ENCODE results near the gene CAPN2.
"Not testable (repeated sequence)": the region's sequence is repeated elsewhere in the genome, so short reads cannot be mapped to it uniquely, and the experiment has no call there.

The CAPN2 gene

GRCh38 chr1:223740038-223740736 is 27.8 kb downstream of the CAPN2 start:
- not testable (repeated sequence) for DNase-seq

DNA sequence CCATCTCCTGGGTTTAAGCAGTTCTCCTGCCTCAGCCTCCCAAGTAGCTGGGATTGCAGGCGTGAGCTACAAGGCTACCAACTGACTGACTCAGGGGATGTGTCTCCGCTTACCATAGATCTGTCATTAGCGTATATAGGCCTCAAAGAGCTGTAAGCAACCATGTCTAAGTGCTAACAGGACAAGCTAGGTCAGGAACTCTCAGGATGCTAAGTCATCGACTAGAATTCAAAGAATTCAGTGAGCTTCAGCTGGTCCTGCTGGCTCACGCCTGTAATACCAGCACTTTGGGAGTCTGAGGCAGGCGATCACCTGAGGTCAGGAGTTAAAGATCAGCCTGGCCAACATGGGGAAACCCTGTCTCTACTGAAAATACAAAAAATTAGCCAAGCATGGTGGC is 29.5 kb downstream of the CAPN2 start:
- no peak for DNase-seq

GRCh38 chr1:223742856-223743517 is 30.6 kb downstream of the CAPN2 start:
- no peak for DNase-seq

GRCh38 chr1:223745731-223746130 is 33.4 kb downstream of the CAPN2 start:
- DNase-seq = no peak

DNA sequence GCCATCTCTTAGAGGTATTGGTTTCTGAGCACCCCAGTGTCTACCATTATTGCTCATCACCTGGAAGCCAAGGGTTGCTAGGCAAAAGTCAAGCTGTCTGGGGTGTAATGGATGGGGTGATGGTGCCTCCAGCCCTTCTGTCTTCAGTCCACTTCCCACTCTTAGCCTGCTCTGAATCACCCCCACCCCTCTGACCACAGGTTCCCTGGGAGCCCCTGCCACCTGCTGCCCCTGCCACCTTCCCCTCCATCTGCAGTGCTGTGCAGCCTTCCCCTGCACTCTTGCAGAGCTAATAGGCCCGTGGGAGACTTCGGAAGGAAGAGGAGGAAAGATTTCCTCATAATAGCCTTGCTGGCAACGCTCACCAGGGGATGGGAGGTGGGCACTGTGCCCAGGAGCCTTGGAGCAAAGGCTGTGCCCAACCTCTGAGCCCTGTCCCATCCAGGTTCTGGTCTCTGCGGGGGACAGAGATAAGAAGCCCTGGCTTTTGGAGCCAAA is 35.5 kb downstream of the CAPN2 start:
- DNase-seq = no peak

DNA sequence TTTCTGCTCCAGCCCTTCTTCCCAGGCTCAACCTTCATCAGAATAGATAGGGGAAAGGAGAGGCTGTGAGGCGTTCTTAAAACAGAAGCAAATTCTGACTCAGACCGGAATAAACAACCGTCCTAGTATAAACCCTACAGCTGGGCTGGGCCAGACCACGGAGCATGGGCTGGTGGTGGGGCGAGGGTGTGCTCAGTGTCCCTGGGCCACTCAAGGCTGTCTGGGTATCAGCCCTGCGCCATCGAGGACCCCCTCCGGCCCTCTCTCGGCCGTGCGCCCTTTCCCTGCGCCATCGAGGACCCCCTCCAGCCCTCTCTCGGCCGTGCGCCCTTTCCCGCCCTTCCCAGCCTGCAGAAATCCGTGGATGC is 36.0 kb downstream of the CAPN2 start:
- no peak for DNase-seq

DNA sequence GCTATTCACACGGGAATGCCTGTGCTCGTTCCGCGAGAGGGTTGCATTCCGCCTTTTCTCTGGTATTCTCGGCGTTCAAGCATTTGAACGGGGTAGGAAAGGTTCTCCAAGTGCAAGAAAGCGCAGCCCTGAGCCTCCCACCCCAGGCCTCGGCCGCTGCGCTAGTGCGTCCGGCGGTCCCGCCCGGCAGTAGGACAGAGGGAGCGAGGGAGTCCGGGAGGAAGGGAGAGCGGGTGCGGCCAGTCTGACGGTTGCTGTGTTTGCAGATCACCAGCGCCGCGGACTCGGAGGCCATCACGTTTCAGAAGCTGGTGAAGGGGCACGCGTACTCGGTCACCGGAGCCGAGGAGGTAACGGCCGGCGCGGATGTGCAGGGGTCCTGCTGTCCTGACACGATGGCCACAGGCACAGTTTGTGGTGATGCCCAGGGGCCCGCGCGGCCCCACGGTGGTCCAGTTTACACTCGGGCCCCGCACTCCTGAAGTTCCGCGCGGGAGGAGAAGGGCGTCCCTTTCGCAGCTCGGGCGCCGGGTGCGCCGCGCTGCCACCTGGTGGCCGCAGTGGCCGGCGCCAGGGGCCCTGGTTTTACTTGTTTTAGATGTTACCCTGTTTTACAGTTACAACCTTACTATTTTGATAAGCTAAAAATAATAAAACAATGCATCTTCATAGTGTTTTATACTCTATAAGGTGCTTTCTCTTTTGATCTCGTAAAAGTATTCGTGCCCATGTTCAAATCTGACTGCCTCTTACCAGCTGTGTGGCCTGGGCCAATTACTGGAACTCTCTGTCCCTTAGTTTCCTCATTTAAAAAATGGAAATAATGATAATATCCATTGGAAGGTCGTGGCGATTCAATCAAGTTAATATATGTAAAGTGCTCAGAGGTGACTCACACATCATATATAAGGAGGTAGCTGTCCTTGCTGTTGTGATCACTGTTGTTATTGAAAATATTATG is 36.7 kb downstream of the CAPN2 start:
- DNase-seq = no peak

GRCh38 chr1:223750730-223751570 is 38.6 kb downstream of the CAPN2 start:
- DNase-seq = no peak

DNA sequence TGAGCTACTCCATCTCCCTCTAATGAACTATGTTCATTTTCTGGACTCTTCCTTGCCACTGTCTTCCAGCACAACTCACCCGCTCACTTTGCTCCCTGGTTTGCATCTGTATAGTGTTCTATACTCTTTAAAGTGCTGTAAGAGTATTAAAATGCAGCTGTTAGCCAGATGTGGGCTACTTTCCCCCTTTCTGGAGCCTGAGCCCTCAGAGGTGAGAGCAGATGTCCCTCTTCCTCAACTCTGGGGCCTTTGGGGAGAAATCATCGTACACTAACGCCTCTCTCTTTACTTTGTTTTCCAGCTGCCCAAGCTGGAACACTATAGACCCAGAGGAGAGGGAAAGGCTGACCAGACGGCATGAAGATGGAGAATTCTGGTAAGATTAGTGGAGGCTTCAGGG is 39.4 kb downstream of the CAPN2 start:
- no peak for DNase-seq

DNA sequence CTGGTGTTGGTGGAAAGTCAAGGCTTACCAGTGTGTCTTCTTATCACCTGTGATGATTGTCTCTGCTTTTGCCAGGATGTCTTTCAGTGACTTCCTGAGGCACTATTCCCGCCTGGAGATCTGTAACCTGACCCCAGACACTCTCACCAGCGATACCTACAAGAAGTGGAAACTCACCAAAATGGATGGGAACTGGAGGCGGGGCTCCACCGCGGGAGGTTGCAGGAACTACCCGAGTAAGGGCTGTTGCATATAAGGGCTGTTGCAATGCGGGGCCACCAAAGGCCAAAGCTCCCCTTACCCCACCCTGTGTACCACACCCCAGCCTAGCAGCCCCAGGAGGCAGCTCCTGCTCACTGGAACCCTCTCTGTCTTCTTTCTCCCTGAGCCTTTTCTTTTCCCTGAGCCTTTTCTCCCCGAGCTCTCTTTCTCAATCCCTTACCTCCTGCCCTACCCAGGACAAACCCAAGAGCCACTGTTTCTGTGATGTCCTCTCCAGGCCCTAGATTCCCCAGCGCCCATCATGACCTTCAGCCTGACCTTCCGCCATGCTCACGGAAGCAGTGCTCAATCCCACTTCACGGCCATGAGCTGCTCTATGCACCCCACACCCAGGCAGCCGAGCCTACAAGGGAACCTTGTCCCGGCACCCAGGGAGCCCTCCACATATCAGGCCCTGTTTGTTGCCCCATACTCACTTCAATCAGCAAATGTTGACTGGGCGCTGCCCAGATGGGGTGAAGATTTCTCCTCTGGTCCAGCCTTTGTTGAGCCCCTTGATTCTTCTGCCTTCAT is 40.6 kb downstream of the CAPN2 start:
- DNase-seq = no peak

- DNase-seq = no peak
Observed at GRCh38 chr1:223754681-223755431, 42.5 kb downstream of the CAPN2 start.

DNA sequence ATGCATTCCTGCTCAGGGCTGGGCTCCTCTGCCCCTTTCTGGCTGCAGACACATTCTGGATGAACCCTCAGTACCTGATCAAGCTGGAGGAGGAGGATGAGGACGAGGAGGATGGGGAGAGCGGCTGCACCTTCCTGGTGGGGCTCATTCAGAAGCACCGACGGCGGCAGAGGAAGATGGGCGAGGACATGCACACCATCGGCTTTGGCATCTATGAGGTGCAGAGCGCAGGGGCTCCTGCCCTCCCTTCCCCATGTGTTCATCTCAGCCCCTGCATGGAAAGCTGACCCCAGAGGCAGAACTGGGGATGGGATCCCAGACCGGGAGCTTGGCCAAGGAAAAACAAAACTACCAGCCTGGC is 43.1 kb downstream of the CAPN2 start:
- no peak for DNase-seq

- no peak for DNase-seq
Observed at GRCh38 chr1:223755992-223756775, 43.8 kb downstream of the CAPN2 start.

- no peak for DNase-seq
Observed at GRCh38 chr1:223756806-223757700, 44.7 kb downstream of the CAPN2 start.

DNA sequence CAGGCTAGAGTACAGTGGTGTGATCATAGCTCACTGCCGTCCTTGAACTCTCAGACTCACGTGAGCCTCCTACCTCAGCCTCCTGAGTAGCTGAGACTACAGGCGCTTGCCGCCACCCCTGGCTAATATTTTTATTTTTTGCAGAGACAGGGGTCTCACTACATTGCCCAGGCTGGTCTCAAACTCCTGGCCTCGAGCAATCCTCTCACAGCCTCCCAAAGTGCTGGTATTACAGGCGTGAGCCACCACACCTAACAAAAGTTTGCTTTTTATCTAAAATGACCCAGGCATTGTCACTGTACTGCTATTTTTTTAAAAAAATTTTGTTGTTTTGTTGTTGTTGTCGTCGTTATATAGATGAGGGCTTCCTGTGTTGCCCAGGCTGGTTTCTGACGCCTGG is 46.4 kb downstream of the CAPN2 start:
- no peak for DNase-seq

- no peak for DNase-seq
Observed at GRCh38 chr1:223759273-223759672, 46.9 kb downstream of the CAPN2 start.

GRCh38 chr1:223760833-223761232 is 48.5 kb downstream of the CAPN2 start:
- DNase-seq = no peak

- DNase-seq = no peak
Observed at GRCh38 chr1:223761411-223761810, 49.1 kb downstream of the CAPN2 start.

DNA sequence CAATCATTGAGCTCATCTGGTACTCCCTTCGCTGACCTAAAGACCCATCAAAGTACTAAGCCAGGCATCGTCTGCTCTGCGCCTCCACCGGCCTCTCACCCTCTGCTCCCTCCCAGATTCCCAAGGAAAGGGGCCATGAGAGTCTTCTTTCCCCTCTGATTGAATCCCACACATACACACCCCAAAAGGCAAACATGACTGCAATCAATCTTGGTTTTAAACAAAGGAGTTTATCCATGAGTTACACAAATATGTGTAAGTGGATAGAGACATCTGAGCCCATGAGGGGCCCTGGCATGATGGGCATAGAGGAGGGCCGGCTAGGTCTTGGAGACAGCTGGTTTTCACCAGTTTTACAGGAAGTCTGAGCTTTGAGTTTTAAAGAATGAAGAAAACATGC is 50.9 kb downstream of the CAPN2 start:
- DNase-seq = no peak

All from cortex of kidney (tissue), 1 donor.